Stimulated activated CD4-positive, alpha-beta T cell treated with anti-CD3 and anti-CD28 coated beads, TNF-alpha, amount 100 ng/mL, for 4 hours (primary cell): ENCODE results near the gene RAP1A.

Source experiments
- DNase-seq, 3 experiments: peaks; one replicate each; pipeline ENCODE4 v3.0.0-alpha.2; 2020; ENCODE audit warnings: low read depth in 3 of 3

The RAP1A gene

DNA sequence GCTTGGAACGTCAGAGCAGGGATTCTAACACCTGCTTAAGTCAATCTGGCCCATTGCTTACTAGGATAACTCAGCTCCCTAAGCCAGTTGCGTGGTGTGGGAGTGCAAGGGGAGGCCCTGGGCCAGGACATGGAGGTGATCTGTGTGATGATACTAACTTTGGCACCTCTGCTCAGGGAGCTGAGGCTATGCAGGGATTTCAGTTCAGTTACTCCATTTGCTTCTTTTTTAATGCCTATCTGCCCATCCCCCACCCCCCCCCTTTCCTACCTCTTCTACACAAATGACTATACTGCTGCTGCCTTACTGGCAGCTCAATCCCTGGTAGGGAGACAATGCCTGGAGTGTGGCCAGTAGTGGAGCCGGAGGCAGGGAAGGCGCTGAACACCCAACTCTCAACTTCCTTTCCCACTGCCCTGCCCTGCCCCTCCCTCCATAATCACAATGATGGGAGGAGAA, 100.1 kb downstream of the RAP1A start:
- no peak for DNase-seq

DNA sequence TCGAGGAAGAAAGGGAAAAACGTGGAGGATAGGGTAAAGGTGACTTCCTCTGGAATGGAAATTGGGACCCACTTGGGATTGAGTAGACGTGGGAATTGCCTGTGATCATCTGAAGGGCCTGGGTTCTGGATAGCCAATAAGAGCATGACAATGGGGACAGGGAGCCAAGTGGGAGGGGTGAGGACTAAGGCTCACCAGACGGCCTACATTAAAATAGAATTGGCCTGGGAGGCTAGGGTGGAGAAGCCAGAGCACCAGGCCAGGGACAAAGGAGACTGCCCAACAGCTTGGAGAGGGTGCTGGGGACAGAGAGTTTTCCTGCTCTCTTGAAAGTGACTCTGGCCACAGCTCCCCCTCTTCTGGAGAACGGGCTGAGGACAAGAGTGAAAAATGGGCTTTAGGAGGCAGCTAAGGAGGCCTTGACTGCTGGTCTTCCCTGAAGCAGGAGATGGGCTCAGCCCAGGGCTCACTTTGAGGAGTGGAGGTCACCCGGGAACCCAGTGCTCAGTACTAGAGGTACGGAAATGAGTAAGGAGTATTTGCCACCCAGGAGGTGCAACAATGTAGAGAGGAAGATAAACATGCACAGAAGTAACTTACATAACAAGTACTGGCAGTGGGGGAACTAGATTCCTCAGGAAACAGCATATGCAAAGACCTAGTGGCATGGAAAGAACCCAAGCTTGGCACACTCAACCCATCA, 100.8 kb downstream of the RAP1A start:
- DNase-seq: no peak

DNA sequence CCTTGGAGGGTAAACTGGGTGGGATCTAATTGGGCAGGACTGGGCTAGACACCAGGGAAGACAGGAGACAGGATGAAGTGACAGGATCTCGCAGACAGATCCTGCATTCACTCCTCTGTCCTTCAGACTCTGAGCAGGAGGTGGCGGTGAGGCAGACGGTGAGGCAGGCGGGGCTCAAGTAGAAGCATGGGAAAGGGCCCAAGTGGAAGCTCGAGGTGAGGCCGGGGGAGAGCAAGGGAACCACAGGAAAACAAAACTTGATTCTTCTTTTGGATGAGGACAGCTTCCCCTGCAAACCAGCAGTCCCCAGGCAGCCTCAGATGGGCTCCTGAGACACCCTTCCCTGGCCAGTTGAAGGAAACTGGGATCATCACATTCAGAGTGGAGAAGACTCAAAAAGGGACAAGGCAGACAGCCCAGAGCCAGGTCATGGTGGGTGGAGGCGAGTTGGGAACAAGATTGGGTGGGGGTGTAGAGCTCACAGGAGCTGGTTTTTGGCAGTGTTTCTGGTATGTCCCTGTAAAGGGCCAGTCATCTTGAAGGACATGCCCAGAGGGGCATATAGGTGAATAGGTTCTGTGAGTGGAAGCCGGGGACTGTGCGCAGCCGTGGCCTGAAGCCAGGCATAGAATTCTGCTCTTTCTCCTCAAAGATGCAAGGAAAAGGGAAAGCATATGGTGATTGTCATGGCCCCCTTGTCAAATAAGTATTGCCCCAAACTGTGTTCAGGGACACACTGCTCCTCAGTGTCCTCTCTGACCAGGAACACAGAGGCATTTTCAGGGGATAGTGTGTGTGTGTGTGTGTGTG, 101.6 kb downstream of the RAP1A start:
- no peak for DNase-seq

DNA sequence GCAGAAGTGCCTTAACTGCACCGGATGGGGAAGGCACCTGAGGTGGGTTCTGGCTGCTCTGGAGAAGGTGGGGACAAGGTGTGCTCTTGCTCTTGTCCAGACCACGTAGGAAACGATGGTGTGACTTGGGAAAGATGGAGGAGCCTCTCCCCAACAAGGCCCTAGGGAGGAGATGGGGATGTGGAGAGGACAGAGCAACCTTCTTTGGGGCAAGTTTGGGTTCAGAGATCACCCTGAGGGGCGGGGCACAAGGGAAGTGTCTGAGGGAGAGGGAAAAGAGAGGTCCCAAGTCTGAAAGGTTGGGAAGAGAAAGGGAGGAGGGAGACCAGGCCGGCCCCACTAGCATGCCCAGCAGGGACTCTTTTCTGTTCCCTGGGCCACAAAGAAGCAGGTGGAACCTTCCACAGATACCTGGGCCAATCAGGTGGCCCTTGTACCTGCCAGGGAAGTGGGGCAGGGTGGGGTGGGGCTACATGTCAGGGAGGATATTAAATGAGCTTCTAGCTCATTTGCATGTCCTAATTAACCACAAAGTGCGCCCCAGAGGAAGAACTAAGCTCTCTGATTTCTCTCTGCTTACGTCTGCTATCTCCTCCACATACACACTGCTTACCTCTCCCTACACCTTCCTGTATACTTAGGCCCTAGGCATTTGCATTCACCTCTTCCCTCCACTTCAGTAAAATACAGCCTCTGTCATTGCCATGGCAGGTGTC, 103.7 kb downstream of the RAP1A start:
- DNase-seq: no peak

DNA sequence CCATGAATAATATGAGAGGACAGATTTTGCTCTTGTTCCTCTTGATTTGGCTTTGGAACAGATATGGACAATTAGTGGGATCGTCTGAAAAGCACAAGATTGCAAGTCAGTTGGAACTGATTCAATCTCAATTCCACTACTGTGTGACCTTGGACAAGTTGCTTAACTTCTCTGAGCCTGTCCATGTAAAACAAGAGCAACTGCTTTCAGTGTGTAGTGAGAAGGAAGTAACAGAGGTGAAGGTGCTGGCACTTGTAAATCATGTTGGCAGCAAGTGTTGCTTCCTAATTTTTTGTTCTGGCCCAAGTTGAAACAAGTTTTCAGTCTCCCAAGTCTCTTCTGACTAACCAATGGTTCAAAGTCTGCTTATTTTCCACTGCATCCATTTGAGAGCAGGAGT, 104.3 kb downstream of the RAP1A start:
- DNase-seq: no peak

DNA sequence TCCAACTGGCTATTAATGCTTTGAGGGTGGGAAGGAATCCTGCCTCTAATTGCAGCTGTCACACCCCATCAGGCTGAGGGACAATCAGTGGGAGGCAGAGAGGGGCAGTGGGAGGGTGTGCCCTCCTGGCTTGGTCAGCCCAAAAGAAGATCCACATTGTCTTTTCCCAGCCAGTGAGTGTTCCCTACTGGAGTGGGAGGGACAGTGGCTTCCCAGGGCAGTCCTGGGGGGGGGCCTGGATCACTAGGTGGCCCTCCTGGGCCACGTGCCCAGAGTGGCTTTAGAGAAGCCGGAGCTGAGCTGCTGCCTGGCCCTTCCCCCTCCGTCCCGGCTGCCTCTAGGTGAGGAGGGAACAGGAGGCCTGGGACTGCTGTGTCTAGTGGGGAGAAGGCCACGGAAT, 105.6 kb downstream of the RAP1A start:
- no peak for DNase-seq

DNA sequence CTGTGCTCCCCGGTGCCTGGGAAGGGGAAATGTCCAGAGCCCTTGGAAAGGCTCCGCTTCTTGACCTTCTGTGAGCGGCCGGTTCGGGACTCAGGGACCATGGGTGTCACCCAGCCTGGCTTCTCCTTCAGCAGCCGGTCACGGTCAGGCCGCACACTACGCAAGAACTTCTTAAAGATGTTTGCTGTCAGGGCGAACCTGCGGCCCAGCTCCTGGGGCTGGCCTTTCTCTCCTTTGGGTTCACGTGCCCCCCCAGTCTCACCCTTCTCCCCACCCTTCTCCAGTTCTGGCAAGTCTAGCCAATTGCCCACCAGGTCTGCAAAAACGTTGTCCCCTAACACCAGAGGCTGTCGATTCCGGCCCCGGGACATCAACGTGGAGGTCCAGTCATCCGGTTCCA, 107.5 kb downstream of the RAP1A start:
- DNase-seq: no peak

DNA sequence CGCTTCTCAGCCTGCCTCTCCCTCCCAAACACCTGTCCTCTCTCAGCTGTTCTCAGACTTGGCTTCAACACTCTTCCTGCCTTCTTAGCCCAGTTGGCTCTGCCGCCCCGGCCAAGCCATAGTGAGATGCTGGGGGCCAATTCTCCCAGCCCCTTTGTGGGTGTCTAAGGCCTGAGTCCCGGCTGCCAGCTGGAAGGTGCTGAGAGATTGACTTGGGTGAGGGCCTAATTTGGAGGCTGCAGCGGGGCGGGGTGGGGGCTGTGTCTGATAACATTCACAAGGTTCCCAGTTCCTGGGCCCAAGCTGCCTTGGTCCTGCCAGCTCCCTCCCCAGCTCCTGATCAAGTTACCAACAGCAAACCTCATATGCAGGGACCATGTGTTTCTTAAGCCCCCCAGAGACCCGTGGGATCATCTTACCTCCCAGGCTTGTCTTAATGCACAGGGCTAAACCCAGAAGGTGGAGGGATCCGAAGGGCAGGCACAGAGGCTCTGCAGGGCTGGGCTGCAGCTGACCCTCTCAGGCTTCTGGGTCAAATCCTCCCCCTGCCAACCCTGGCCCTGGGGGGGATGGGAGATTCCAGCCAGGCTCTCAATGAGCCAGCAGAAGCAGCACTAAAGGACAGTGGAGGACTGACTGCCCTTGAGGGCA, 109.8 kb downstream of the RAP1A start:
- no peak for DNase-seq

DNA sequence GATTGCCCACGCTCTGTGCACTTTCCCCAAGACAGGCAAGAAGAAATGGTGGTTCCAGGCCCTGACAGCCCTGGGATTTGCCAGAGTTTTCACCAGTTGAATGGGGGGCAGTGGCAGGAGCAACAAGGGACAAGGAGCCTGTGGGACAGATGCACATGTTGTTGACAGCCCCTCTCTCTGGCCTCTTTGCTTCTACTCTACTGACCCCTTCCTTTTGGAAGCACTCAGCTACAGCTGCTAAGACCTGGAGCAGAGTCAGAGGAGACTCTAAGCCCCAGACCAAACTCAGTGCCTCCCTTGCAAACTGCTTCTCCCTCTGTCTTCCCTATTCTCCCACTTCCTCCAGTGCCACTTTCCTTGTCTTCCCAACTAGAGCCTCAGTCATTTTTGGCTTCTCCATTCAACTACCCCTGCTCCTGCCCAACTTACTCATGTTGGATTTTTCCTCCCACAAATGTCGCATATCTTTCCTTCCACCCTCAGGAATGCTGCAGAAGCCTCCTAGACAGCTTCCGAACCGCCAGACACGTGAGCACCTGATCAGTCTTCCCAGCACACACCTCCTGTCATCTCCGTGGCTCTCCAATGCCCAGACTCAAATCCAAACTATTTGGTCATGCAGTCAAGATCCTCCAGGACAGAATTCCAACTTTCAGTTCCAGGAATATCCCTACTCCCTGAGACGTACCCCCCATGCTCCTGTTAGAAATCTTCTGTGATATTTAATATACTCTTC, 110.5 kb downstream of the RAP1A start:
- no peak for DNase-seq

DNA sequence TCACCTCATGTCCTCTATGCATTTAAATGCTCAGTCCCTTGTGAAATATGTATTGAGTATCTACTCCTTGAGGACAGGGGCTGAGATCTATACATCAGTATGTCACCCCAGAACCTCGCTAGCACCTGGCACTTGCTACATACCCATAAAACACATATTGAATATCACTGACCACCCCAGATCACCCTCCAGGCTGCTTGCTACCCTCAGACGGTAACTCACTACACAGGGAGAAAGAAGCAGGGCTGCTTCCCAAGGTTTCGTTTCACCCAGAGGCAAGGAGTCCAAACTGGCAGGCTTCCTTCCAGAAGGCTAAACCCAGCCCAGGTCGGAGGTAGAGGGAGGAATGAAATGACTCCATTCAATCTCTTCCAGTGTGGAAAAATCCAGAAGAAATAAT, 111.1 kb downstream of the RAP1A start:
- no peak for DNase-seq

DNA sequence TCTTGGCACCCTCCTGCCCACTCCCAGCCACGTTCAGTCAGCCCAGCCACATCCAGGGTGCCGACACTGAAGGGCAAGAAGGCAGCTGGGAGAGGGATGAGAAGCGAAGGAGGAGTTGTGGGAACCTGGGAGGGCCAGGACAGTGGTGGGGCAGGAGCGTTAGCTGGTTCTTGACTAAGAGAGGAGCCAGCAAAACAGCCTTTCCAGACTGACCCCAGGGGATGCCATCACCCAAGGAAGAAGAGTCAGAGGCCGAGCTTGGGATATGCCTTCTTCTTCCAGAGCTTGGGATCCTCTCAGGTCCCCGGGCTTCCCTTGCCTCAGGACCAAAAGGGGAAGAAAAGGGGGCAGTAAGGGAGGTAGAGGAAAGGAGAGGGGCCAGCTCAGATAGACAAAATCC, 112.4 kb downstream of the RAP1A start:
- no peak for DNase-seq

DNA sequence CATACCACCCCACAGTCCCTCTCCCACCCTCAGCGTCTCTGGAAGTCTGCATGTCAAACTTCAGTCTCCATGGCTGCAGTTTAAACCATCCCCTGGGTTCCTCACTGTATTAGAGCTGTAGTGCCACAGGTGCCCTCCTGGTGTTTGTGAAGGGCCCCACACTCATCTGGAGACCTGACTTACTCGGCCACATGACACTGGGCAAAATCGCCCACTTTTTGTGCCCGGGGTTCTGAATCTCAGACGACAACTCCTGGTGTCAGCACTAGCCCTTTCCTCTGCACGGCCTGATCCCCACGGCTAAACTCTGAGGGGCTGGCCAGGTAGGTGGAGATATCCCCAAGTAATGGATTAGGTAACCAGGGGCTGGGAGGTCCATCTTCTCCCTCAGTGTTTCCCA, 113.1 kb downstream of the RAP1A start:
- no peak for DNase-seq

DNA sequence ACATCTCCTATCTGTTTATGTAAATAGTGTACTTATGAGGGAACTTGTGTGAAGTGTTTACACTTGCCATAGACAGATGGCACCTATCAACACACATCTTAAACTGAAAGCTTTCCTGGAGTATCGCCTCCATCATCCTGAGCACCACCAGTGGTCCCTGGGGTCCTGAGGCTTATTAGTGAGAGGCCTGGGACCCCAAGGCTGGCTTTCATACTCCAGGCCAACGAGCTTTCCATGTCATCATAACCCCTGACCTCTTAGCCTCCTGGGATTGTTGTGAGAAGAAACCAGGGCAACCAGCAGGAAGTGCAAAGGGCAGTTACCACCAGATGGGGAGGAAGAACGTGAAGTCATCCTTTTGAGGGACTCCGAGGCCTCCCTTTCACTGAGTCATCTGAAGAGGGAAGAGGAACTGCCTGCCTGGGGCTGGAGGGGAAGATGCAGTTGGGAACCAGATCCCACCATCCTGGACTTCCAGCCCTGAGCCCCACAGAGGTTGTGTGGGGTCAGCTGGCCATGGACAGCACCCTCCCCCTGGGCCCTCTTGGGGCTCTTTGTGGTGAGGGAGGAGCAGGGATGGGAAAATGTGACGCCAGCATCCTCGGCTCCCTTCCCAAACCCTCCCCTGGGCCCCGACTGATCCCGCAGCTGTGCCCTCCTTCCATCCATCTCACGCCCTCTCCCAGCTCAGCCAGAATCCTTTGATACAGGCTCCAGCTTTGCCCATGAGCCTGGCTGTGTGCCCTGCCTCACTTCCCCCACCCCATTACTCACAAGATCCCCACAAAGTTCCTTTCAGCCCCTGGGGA, 113.8 kb downstream of the RAP1A start:
- DNase-seq: no peak

DNA sequence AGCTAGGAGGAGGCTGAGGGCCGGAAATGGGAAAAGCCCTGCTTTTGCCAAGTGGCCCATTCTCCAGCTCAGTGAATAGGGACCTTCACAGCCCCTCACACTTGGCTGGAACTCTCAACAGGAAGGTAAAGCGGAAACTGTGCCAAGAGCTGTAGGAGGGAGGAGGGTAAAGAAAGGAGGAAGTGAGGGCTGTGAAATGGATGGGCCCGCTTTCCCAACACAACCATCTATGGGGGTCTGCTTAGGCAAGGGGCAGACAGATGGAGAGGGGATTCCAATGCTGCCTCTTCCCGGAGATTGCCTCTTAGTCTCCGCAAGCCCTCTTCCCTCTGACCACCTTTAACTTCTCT, 114.4 kb downstream of the RAP1A start:
- no peak for DNase-seq

DNA sequence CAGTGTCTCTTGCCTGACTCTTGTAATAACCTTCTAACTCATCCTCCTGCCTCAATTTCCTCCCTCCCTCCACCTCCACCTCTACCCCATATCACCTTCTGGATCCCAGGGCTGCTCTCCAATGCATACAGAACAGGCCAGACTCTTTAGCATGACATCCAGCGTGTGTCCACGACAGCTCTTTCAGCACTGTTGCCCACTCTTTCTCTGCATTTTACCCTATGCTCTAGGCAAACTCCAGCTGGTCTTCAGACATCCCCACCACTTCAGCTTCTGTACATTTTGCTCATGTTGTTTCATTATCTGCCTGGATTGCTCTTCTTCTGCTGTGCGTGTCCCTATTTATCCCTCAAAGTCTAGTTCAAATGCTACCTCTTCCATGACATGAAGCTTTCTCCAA, 114.8 kb downstream of the RAP1A start:
- DNase-seq: no peak

DNA sequence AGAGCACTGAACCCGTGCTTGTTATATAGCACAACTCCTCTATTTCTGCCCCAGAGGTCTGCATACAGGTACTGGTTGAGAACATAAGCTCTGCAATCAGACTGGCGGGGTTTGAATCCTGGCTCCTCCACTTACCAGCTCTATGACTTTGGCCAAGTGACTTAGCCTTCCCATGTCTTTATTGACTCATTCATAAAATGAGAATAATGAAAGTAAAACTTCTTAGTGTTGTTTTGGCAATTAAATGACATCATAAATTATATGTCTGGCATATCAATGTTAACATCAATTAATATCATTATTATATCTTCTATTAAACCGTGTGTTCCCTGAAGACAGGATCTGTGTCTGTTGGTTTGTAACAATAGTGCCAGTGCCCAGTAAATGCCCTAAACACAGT, 115.3 kb downstream of the RAP1A start:
- no peak for DNase-seq

DNA sequence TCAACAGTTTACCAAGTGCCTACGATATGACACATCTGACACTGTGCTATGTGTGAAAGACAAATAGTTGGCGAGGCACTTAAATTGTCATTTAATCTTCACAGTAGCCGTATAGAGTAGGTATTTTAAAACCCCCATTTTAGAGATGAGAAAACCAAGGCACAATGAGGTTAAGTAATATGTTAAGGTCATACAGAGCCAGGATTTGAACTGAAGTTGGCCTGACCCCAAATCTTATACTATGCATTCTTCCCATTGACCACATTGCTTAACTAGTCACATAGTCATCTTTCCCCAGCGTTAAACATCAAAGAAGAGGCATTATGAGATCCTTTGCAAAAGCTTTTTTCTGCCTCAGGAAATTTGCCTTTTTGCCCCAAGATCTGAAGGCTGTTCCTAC, 115.7 kb downstream of the RAP1A start:
- DNase-seq: no peak

DNA sequence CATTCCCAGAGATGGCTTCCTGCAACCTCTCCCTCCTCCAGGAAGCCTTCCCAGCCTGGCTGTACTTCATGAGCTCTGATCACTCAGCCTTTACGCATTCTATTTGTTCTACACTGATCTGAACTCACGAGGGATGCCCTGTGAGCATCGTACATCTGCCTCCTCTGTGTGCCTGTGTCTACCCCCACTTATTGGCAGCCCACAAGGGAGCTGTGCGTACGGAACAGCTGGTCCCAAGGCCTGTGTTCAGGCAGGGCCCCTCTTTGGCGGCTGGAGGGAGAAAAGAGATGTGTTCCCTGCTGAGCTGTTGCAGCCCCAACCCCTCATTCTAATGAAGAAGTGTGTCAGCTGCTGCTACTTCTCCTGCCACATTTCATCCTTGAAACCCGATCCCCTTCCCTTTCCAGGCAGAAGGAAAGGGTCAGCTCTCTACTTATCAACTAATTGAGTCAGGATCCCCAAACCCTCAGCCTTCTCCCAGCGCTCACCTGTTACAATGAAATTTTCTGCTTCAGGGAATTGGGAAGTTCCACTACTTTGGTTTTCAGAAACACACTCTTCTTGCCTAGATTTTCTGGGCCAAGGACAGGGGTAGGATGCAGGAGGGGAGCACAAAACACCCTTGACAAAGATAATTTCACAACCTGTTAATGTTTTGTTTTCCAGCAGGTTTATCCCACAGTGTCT, 116.4 kb downstream of the RAP1A start:
- DNase-seq: no peak

DNA sequence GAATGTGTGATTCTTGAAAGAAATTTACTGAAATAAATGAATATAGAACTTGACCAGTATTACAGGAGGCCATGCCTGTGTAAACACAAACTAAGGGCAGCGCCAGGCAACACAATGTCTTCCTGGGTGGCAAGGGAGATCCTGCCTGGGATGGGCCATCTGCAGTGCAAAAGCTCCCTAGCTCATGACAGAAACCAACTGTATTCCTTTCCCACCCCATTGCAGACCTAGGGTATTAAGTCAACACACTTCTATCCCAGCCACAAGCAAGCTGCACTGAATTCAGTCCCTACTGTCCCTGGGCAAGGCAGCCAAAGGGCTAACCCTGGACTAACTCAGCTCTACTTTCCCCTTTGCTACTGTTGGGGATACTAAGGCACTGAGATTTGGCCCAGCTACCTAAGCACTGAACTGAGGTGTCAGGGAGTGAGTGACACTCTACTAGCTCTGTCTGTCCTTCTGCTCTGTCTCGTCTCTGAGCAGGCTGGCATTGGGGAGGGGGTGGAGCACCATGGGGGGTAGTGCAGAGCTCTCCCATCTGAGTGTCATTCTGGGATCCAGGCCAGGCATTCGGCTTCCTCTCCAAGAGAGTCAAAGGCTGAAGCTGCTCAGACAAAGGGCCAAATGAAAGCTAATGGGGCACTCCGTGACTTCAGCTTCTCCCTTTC, 117.1 kb downstream of the RAP1A start:
- DNase-seq: no peak
